GM04504 (cell line): ENCODE measurements around the gene WDR41.
"Not testable (repeated sequence)": the region's sequence is repeated elsewhere in the genome, so short reads cannot be mapped to it uniquely, and the experiment has no call there.

Experiments
- DNase-seq: peaks from one replicate; pipeline ENCODE4 v3.0.0-alpha.2; 2012; ENCODE audit warnings: low read depth

The WDR41 gene, protein sequence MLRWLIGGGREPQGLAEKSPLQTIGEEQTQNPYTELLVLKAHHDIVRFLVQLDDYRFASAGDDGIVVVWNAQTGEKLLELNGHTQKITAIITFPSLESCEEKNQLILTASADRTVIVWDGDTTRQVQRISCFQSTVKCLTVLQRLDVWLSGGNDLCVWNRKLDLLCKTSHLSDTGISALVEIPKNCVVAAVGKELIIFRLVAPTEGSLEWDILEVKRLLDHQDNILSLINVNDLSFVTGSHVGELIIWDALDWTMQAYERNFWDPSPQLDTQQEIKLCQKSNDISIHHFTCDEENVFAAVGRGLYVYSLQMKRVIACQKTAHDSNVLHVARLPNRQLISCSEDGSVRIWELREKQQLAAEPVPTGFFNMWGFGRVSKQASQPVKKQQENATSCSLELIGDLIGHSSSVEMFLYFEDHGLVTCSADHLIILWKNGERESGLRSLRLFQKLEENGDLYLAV

DNA sequence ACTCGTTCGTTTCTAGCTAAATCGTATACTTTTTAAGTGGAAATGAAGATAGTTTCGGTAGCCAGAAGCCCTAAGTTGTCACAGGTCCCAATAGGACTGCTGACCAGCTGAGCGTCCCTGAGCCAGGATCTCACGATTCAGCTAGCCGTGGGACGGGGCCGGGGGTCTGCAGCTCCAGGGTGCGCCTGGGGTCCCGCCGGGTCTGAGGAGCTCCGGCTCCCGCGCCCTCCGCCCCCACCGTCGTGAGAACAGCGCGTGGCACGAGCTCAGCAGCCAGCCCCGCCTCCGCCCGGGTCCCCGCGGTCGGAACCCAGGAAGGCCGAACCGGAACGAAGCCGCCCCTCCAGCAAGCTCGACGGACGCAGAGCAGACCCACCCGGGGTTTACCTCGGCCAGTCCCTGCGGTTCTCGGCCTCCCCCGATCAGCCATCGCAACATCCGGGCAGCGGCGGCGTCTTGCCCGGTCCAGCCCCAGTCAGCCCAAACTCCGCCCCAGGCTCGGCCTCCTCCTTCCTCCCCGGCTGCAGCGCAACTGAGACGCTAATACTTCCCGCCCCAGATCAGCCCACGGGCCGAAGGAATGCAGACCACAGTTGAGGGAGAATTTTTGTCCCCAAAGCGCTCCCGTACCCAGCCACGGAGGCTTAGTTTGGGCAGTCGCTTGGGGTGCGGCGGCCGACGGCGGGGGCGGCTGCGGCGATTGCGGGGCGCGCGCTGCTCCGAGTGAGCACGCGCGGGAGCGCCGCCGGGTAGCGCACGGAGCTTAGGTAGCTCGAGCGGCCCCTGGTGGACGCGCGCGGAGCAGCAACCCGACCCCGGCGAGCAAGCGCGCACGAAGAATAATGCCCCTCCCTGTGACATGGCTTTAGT is at the start of gene WDR41:
Gene WDR41, minus strand, starts transcription at position 534 of the 870 bp plus-strand sequence. Its CDS starts 96 bp downstream, at position 438.
- DNase-seq: peak; percentile 91

DNA sequence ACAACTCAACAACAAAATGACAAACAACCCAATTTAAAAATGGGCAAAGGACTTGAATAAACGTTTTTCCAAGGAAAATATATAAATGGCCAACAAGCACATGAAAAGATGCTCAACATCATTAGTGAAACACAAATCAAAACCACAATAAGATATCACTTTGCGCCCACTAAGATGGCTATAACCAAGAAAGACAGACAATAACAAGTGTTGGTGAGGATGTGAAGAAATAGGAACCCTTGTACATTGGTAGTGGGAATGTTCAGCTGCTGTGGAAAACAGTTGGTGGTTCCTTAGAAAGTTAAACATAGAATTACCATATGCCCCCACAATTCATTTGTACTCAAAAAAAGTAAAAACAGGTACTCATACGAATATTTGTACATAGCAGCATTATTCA is 39.2 kb upstream of the WDR41 start:
- DNase-seq: no peak

DNA sequence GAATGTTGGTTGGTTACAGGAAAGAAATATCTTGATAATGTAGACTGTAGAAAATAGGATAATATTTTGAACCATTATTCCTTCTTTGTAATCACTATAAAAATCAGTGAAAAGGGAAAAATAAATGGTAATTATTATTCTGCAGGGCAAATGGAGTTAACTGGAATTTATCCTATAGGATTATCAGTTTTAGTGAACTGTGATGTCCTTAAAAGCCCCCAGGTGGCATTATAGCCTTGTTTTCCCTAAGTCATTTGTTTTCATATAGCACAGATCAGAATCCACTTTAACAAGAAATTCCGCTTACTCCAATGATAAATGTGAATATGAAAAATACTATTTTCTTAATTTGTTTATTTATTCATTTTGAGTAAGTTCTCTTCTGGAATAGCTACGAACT is 26.2 kb upstream of the WDR41 start:
- DNase-seq: no peak

DNA sequence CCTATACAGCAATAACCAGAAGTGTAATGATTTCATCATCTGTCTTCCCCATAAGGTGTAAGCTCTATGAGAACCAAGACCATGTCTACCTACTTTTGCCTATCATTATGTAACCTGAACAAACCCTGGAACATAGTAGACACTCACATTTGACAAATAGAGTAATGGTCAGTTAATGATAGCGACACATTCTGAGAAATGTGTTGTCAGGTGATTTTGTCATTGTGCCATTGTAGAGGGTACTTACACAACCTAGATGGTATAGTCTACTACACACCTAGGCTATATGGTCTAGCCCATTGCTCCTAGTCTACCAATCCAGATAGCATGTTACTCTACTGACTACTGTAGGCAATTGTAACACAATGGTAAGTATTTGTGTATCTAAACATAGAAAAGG is 22.3 kb upstream of the WDR41 start:
- no peak for DNase-seq

DNA sequence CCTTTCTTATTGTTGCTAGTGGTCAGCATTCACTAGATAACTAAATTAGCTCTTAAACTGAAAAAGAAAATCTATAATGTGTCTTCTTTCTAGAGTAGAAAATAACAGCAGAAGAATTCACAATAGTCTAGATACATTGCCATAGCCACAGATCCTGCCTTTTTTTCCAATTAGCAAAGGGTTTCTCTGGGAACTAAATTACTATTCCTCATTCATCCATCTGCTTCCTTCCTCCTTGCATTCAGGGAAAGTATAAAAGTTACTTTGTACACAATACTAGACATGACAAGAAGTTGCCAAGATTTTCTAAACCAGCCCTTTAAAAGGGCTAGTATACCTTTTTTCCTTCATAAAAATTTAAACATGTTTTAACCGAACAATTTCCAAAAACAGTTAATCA is 21.2 kb upstream of the WDR41 start:
- DNase-seq: no peak

DNA sequence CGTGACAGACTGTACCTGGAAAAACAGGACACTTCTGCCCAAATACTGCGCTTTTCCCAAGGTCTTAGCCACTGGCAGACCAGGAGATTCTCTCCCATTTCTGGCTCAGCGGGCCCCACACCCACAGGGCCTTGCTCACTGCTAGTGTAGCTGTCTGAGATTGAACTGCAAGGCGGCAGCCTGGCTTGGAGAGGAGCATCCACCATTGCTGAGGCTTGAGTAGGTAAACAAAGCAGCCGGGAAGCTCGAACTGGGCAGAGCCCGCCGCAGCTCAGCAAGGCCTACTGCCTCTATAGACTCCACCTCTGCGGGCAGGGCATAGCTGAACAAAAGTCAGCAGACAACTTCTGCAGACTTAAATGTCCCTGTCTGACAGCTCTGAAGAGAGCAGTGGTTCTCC is 9.0 kb upstream of the WDR41 start:
- DNase-seq: not testable (repeated sequence)

DNA sequence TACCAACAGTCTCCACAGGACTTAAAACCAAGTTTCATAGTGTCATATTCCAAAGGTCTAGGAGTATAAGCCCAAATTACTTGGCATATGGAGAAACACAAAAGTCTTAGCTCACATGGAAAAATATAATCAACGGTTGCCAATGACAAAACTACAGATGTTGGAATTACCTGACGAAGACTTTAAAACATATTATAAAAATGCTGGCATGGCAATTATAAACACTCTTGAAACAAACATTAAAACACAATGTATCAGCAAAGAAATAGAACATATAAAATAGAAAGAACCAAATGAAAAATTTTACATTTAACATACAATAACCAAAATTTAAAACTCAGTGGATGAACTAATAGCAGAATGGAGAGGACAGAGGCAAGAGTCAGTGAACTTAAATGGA is 7.9 kb upstream of the WDR41 start:
- DNase-seq: no peak

DNA sequence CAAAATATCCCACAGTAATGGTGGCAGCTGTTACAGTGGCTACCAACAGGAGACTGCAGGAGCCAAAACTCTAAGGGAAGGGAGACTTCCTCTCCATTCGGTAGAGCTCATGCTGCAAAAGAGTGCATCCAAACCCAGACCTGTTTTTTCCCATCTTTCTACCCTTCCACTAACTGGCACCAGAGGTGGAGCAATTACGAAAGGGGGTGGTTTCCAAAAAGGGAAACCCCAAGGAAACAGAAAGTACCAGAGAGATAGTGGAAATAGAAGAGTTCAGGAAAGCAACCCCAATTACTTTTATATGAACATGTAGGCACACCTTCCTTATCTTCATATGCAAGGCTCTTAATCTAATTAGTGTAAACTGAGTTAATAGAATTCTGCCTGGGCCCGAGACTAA is 7.3 kb upstream of the WDR41 start:
- DNase-seq: no peak

DNA sequence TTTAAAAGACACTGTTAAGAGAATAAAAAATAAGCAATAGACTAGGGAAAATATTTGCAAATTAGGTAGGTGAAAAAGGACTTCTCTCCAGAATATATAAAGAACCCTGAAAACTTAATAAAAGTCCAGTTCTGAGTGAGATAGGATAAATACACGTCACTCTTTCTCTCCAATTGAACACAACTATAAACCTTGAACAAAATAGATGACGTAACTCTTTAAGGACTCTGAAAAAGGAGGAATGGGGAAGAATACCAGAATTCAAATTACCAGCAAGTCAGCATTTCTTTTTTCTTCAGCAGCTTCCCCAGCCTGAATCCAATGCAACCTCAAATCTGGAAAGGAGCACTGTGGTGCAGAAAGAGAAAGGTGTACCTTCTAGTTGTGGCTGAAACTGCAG is 6.8 kb upstream of the WDR41 start:
- no peak for DNase-seq

DNA sequence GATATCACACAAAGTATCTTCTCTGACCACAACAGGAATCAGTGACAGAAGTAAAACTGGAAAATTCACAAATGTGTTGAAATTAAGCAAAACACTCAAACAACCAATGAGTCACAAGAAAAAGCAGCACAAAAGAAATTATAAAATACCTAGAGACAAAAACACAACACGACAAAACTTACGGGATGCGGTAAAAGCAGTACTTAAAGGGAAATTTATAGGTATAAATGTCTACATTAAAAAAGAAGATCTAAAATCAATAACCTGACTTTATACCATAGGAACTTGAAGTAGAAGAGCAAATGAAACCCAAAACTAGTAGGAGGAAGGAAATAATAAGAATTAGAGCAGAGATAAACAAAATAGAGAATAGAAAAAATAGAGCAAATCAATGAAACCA is 2.8 kb upstream of the WDR41 start:
- DNase-seq: no peak

DNA sequence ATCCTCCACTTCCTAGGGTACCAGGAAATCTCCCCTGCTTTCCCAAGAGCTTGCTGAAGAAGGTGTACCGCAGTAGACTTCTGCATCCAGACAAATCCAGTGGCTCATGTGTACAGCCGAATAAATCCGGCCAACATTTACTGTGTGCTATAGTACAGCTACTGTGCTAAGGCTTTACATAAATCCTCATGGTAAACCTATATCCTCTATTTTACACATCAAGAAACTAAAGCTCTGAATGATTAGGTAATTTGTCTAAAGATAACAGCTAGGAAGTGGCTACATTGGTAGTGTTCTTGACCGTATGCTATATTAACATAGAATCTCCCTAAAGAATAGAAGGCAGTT is 511 bp upstream of the WDR41 start:
- DNase-seq: no peak

DNA sequence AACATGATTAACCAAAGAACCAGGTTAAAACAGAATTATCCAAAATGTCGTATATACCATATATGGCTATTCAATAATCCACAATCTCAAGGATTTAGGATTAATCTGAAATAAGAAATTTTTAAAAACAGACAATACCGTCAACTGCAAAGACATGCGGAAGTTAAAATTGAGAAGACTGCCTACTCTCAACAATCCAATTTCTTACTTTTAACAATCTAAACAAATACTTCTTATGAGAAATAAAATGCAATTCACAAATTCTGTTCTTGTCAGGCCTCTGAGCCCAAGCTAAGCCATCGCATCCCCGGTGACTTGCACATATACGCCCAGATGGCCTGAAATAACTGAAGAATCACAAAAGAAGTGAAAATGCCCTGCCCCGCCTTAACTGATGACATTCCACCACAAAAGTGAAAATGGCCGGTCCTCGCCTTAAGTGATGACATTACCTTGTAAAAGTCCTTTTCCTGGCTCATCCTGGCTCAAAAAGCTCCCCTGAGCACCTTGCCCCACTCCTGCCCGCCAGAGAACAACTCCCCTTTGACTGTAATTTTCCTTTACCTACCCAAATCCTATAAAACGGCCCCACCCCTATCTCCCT is 1.3 kb downstream of the WDR41 start:
- DNase-seq: not testable (repeated sequence)

DNA sequence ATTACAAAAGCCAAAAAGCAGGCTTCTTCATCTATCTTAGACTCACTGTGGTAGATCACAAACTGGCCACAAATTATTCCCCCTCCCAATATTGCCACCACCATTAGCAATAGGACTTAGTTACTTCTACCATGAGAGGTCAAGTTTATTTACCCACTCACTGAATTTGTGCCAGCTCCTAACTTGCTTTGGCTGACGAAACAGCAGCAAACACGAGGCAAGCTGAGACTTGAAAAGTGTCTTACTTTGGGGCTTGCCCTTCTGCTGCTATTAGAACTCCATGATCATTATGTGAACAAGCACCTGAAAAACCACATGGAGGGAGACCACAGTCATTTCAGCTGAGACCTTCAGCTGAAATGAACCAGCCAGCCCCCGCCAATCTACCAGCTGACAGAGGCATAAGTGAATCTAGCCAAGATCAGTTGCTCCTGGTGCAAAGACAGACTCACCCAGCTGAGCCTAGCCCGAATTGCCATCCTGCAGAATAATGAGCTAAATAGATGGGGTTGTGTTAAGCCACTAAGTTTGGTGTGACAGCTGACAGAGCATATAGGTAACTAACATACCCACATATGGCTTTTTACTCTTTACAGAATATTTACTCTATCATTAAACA is 5.7 kb downstream of the WDR41 start:
- DNase-seq: no peak

DNA sequence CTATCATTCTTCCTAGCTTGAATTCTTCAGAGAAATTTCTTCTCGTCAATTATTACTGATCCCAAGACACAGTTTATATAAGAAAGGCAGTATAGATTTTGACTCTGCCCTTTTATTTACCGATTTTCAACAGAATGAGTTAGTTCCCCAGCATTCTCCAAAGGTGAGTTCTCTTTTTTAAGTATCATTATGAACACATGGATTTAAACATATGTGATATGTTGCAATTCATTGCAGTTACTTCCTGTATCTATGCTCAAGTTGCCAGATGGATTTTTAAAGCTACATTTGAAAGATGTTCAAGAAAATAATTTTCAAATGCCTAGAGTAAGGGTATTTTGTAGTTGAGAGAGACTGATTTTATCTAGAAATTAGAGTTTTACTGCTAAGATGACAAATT is 8.4 kb downstream of the WDR41 start:
- no peak for DNase-seq

DNA sequence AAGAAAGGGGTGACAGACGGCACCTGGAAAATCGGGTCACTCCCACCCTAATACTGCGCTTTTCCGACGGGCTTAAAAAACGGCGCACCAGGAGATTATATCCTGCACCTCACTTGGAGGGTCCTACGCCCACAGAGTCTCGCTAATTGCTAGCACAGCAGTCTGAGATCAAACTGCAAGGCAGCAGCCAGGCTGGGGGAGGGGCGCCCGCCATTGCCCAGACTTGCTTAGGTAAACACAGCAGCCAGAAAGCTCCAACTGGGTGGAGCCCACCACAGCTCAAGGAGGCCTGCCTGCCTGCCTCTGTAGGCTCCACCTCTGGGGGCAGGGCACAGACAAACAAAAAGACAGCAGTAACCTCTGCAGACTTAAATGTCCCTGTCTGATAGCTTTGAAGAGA is 17.1 kb downstream of the WDR41 start:
- not testable (repeated sequence) for DNase-seq

DNA sequence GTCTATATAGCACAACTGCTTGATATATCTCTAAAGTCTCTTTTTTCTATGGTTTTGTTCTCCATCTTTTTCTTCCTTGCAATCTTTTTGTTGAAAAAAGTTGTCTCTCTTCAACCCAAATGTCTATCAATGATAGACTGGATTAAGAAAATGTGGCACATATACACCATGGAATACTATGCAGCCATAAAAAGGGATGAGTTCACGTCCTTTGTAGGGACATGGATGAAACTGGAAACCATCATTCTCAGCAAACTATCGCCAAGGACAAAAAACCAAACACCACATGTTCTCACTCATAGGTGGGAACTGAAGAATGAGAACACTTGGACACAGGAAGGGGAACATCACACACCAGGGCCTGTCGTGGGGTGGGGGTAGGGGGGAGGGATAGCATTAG is 23.2 kb downstream of the WDR41 start:
- DNase-seq: not testable (repeated sequence)

DNA sequence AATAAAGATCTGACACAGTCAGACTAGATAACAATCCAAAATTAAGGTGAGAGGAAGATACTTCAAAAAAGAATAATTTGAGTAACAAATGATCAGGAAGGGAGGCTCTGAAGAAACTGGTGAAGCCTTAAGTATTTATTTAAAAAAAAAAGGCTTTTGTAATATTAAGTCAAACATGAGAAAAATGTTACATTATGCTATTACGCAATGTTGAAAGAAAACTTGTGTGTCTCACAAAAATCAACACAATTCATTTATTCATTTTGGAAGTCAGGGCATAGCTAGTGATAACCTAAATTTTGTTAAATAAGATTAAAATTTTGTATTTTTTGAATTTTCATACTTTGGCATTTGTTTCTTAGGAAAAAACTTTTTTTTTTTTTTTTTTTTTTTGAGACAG is 28.2 kb downstream of the WDR41 start:
- DNase-seq: no peak

DNA sequence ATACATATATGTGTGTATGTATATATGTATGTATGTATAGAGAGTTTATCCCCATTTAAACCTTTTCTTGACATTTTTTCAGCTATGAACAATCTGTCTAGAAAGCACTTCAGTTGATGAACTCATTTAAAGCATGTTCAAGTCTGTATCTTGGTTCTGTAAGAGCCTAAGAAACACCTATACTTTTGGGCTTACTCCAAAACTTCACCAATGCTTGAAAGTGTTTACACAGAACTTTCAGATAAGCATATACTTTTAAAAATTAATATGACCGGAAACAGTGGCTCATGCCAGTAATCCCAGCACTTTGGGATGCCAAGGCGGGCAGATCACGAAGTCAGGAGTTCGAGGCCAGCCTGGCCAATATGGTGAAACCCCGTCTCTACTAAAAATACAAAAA is 30.8 kb downstream of the WDR41 start:
- no peak for DNase-seq

DNA sequence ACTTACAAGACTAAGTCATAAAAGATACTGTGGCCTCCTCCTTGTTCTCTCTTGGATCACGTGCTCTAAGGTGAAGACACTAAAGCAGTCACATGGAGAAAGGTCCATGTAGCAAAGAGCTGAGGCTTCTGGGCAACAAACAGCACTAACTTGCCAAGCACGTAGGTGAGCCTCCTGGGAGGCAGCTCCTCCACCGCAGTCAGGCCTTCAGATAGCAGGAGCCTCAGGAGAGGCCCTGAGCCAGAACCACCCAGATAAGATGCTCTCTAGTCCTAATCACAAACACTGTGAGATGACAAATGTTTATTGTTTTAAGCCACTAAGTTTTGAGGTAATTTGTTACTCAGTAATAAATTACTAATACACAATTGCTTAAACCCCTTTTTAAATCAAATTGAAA is 38.0 kb downstream of the WDR41 start:
- no peak for DNase-seq

DNA sequence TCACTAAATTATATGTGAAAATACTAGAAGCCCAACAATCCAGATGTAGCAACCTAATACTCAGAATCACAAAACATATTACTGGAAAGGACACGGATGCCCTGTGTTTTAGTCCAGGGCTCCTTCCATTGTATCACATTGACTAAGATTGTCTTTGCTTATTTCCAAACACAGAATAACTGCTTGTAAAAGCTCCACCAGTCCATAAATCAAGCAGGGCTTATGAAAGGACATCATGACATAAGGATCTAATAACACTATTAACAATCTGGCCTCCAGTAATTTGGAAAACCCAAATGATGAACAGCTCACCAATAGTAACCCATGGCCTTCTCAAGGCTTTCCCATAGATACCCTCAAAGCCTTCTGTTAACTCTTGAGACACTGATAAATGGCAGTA is 39.8 kb downstream of the WDR41 start:
- DNase-seq: no peak

DNA sequence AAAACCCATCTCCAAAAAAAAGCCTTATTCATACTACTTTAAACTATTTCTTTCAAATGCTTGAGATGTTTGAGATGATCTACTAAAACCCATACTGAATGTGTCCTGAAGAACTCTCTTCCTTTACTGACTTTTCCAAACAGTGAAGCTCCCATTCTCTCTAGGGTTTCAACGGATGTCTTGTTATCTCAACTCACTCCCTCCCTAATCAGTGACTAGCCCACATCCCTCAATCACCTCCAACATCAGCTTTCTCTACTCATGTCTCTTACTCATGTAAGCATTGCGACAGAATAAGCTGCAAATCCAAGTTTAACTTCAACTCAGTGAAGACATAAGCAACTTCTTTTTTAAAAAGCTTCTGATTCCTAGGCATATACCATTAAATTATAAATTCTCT is 42.1 kb downstream of the WDR41 start:
- no peak for DNase-seq

DNA sequence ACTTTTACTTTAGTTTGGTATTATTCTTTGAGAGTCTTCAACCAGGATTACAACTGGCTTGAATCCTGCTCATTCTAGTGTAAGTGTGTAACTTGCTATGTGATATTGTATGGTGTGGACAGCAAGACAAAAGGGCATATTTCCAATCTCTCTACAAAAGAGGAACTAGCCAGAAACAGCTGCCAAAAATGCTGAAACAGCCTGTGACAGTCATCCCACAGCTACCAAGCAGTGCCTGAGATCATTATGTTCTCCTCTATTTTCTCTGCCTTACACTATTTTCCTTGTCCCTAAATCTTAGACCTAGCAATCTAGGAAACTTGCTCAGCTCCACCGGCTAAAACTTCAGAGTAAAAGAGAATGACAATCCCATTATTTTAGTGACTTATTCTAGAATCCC is 42.8 kb downstream of the WDR41 start:
- DNase-seq: no peak

DNA sequence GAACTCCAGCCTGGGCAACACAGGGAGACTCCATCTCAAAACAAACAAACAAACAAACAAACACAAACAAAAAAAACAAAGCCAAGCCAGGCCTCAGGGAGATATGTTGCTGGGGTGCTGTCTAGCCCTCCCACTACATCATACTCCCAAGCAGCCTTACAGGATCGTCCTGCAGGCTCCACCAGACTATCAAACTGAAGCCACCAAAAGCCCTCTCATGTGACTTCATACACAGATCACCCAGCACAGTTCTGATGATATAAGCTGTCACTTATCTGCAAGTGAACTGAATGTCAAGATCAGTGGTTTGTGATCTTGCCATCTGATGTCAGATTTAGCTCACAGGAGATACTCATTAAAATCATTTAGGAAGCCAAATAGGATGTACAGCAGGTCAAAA is 43.3 kb downstream of the WDR41 start:
- no peak for DNase-seq
